ENCODE results near the gene OOEP.

DNA sequence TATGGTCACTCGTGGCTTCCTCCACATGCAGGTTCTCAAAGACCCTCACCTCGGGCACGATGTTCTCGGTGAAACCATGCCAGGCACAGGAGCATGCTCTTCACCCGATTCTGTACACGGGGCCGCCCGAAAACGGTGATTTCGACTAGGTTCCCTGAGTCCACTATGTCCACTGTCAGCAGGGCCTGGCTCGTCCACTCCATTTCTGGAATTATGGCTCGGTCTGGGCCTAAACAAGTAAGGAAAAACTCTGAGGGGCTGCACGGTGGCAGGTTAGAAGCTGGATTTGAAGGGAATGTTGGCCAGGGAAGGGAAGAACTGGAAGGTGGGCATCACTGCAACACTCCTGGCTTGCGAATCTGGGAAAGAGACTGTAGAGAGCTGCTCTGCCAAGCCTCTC lies 540 bp downstream of the OOEP start:
- TF ChIP-seq POLR2A (IDR thresholded peaks at IDR 0.05) (no peak), CTCF (IDR thresholded peaks at IDR 0.05) (no peak)
